HepG2 (cell line): ENCODE results near the gene VPS11. TPM values are rescaled to one million over a fixed set of nuclear protein-coding genes. Genes with fewer than 3 reads are reported as not detected.

ENCODE experiments used
- BCLAF1 ChIP-seq: fragments of 450-650 bp; IDR thresholded peaks from 2 replicates; pipeline ENCODE4 v1.6.1; 2017; ENCODE audit warnings: mild to moderate bottlenecking
- CERS6 ChIP-seq: sonication (generic); formaldehyde crosslinking; IDR thresholded peaks from 2 replicates; pipeline ENCODE4 v1.5.0; 2020; ENCODE audit warnings: missing genetic modification reagents
- ESRRA ChIP-seq: sonication (generic); formaldehyde crosslinking; IDR thresholded peaks from 2 replicates; pipeline ENCODE4 v1.5.1; 2020; ENCODE audit warnings: mild to moderate bottlenecking, low read depth, missing genetic modification reagents
- HNRNPH1 ChIP-seq: fragments of 200-400 bp; formaldehyde crosslinking; optimal IDR thresholded peaks from 2 replicates; pipeline ENCODE3; 2017; ENCODE audit warnings: mild to moderate bottlenecking, low read depth, low read length
- KAT8 ChIP-seq: IDR thresholded peaks from 2 replicates; pipeline ENCODE4 v1.6.1; 2016; ENCODE audit warnings: missing genetic modification reagents, missing compliant biosample characterization
- MBNL3 ChIP-seq: fragments of 250-450 bp; sonication (Bioruptor Pico); conservative IDR thresholded peaks from 2 replicates; pipeline ENCODE4 v1.8.0; 2022; ENCODE audit warnings: mild to moderate bottlenecking, inconsistent platforms
- MEF2D ChIP-seq: sonication (generic); formaldehyde crosslinking; IDR thresholded peaks from 2 replicates; pipeline ENCODE4 v1.5.1; 2020; ENCODE audit warnings: mild to moderate bottlenecking, missing genetic modification reagents
- MYC ChIP-seq: sonication (generic); formaldehyde crosslinking; IDR thresholded peaks from 2 replicates; pipeline ENCODE4 v1.9.0; 2021; ENCODE audit warnings: missing genetic modification reagents, borderline replicate concordance
- MYNN ChIP-seq: sonication (generic); formaldehyde crosslinking; IDR thresholded peaks from 2 replicates; pipeline ENCODE4 v1.4.0; 2020; ENCODE audit warnings: mild to moderate bottlenecking, low read depth, missing genetic modification reagents
- NFYC ChIP-seq: IDR thresholded peaks from 2 replicates; pipeline ENCODE4 v1.6.1; 2016; ENCODE audit warnings: missing genetic modification reagents, missing compliant biosample characterization
- RBM39 ChIP-seq: fragments of 200-400 bp; formaldehyde crosslinking; IDR thresholded peaks from one replicate; pipeline ENCODE4 v1.6.1; 2018; ENCODE audit warnings: antibody characterized with exemption, mild to moderate bottlenecking, low read depth, low read length; ENCODE audit not compliant: poor library complexity, severe bottlenecking
- TAF15 ChIP-seq: fragments of 200-400 bp; formaldehyde crosslinking; IDR thresholded peaks from one replicate; pipeline ENCODE4 v1.6.1; 2018; ENCODE audit warnings: mild to moderate bottlenecking, low read depth, low read length; ENCODE audit not compliant: poor library complexity, severe bottlenecking
- XRCC5 ChIP-seq: fragments of 200-400 bp; formaldehyde crosslinking; optimal IDR thresholded peaks from 2 replicates; pipeline ENCODE3; 2017; ENCODE audit warnings: mild to moderate bottlenecking, low read length
- ZBTB43 ChIP-seq: sonication (generic); formaldehyde crosslinking; conservative IDR thresholded peaks from 2 replicates; pipeline ENCODE4 v1.4.0; 2020; ENCODE audit warnings: missing genetic modification reagents
- ZFY ChIP-seq: sonication (generic); formaldehyde crosslinking; IDR thresholded peaks from 2 replicates; pipeline ENCODE4 v1.4.0; 2020; ENCODE audit warnings: missing genetic modification reagents
- ZNF136 ChIP-seq: sonication (generic); formaldehyde crosslinking; IDR thresholded peaks from 2 replicates; pipeline ENCODE4 v1.8.1; 2022; ENCODE audit warnings: low read depth, mild to moderate bottlenecking, moderate library complexity, missing genetic modification reagents
- ZNF362 ChIP-seq: sonication (generic); formaldehyde crosslinking; IDR thresholded peaks from 2 replicates; pipeline ENCODE4 v1.4.0; 2020; ENCODE audit warnings: missing genetic modification reagents, mild to moderate bottlenecking, borderline replicate concordance
- ZNF619 ChIP-seq: sonication (generic); formaldehyde crosslinking; IDR thresholded peaks from 2 replicates; pipeline ENCODE4 v1.4.0; 2020; ENCODE audit warnings: mild to moderate bottlenecking, missing genetic modification reagents
- ZNF761 ChIP-seq: sonication (generic); formaldehyde crosslinking; conservative IDR thresholded peaks from 2 replicates; pipeline ENCODE4 v1.4.0; 2020; ENCODE audit warnings: mild to moderate bottlenecking, missing genetic modification reagents
- ZNF770 ChIP-seq: sonication (generic); formaldehyde crosslinking; IDR thresholded peaks from 2 replicates; pipeline ENCODE4 v1.5.0; 2020; ENCODE audit warnings: mild to moderate bottlenecking, missing genetic modification reagents
- ZSCAN21 ChIP-seq: sonication (generic); formaldehyde crosslinking; IDR thresholded peaks from 2 replicates; pipeline ENCODE4 v1.8.0; 2022; ENCODE audit warnings: mild to moderate bottlenecking, missing genetic modification reagents, moderate library complexity, borderline replicate concordance
- polyA plus RNA-seq, 8 experiments: library from polyadenylated mRNA; depleted of rRNA in 3 of 8; stranded (reverse) in 7 of 8; unstranded in 1 of 8; fragments of >200 nt; fragmentation: Illumina TruSeq in 4 of 8; extraction: Trizol in 4 of 8; gene quantifications; 2 replicates each; pipeline versions ENCODE4 v1.2.1 to v1.2.3, GENCODE V29; 2011 to 2016; ENCODE audit warnings: low read depth in 4 of 8, missing spikeins in 1 of 8, mixed read lengths in 1 of 8; ENCODE audit not compliant: insufficient read depth in 1 of 8
- total RNA-seq, 5 experiments: library from RNA; depleted of rRNA; stranded (reverse); fragments of >200 nt; fragmentation: Illumina TruSeq; extraction: Trizol; gene quantifications; 2 replicates each; pipeline ENCODE4 v1.2.3, GENCODE V29; 2016; ENCODE audit warnings: low read depth in 1 of 5

The VPS11 gene
- total and polyA plus RNA-seq, 2 of the 13 experiments (the other 11 are each of a cell fraction or from before 2014, with no cell fraction given), result 13.7 to 21.6 TPM

GRCh38 chr11:119084663-119085436, 17.2 kb downstream of the VPS11 start, which contains the start of gene HMBS (continued):
- TF ChIP-seq ZNF770 (peak; percentile 90), CERS6 (CRISPR knock-in tag) (no peak), KAT8 (CRISPR knock-in tag) (peak; percentile 88), RBM39 (peak; percentile 88), MYC (CRISPR knock-in tag) (peak; percentile 93; the same call in 1 of the 2 replicates), NFYC (CRISPR knock-in tag) (peak; percentile 84), ESRRA (CRISPR knock-in tag) (peak; percentile 73; the same call in 1 of the 2 replicates), XRCC5 (peak; percentile 58), MEF2D (no peak), TAF15 (no peak), BCLAF1 (no peak), MBNL3 (no peak), ZNF136 (CRISPR knock-in tag) (peak; percentile 93; the same call in 1 of the 2 replicates), ZFY (CRISPR knock-in tag) (peak; percentile 48), ZBTB43 (CRISPR knock-in tag) (0 out of 2 replicates have a peak, but pooled peaks have one; percentile 54), ZNF362 (CRISPR knock-in tag) (peak; percentile 100), ZNF761 (CRISPR knock-in tag) (peak; percentile 95), HNRNPH1 (no peak), ZNF619 (CRISPR knock-in tag) (0 out of 2 replicates have a peak, but pooled peaks have one; percentile 30), ZSCAN21 (CRISPR knock-in tag) (peak; percentile 60; the same call in 1 of the 2 replicates), MYNN (CRISPR knock-in tag) (no peak)
